ENCODE results near the gene RAP1GDS1.
"Not testable (repeated sequence)": the region's sequence is repeated elsewhere in the genome, so short reads cannot be mapped to it uniquely, and the experiment has no call there.

RAP1GDS1 gene

DNA sequence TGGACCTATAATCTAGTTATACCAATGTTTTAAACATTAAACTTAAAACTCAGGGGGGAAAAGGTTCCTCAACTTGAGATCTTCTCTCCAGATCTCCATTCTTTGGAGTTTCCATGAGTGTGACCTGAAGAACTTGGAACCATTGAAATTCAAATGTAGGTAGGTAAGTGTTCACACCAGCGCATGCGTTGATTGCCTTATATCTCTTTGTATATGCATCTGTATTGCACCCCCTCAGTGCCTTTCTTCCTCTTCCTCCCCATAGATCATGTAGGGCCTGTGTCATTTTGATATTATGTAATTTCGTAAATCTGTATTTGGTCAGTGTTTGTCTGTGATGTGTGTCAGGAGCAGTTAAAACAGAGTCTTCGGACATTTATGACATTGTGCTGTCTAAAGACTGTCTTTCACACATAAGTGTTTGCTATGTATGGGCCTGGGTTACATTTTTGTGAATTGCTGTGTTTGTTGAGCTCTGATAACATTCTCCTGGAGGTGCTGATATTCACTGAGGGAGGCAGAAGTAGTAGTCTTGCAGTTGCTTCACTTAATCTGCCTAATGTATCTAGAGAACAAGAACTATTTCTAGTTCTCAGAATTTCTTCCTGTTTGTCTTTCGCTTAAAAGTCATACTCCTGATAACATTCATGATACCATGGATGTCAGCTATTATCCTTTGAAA lies 126.3 kb downstream of the RAP1GDS1 start:
- H3K4me3 ChIP-seq (ENCODE audit: low read length) = no peak overlapping the region
- no peak for DNase-seq (ENCODE audit: low read depth)

GRCh38 chr4:98394134-98394533 lies 132.9 kb downstream of the RAP1GDS1 start:
- H3K4me3 ChIP-seq (ENCODE audit: low read length) = no peak overlapping the region
- no peaks in the 10 kb centered on the region for H3K4me1 ChIP-seq (ENCODE audit: control insufficient read depth, insufficient read depth, low read length)
- H3K27me3 ChIP-seq (replicated peaks; ENCODE audit: control insufficient read depth, insufficient read depth, low read length) = no peaks in the 10 kb centered on the region
- DNase-seq (ENCODE audit: low read depth) = no peak
- H3K9ac ChIP-seq (ENCODE audit: low read length) = no peak overlapping the region
- peaks cover 48% of the 10 kb centered on the region for H3K36me3 ChIP-seq (ENCODE audit: control insufficient read depth, insufficient read depth, low read length, severe bottlenecking)
- H3K9me3 ChIP-seq (ENCODE audit: control insufficient read depth, low read length) = no peaks in the 10 kb centered on the region

More for the DNA sequence above, 126.3 kb downstream of the RAP1GDS1 start:
- Histone ChIP-seq H3K9me3 (ENCODE audit: control insufficient read depth, low read length) (no peaks in the 10 kb centered on the region), H3K27me3 (replicated peaks; ENCODE audit: control insufficient read depth, insufficient read depth, low read length) (no peaks in the 10 kb centered on the region), H3K9ac (ENCODE audit: low read length) (no peak overlapping the region), H3K4me1 (ENCODE audit: control insufficient read depth, insufficient read depth, low read length) (no peaks in the 10 kb centered on the region), H3K36me3 (ENCODE audit: control insufficient read depth, insufficient read depth, low read length, severe bottlenecking) (peaks cover 19% of the 10 kb centered on the region)

DNA sequence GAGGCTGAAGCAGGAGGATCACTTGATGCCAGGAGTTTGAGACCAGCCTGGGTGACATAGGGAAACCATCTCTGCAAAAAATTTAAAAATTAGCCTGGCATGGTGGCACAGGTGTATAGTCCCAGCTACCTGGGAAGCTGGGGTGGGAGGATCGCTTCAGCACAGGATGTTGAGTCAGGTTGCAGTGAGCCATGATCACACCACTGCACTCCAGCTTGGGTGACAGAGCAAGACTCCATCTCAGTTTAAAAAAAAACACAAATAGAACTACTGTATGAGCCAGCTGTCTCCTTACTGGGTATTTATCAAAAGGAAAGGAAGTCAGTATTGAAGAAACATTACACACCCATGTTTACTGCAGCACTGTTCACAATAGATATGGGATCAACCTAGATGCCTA lies 138.7 kb downstream of the RAP1GDS1 start:
- no peak for DNase-seq (ENCODE audit: low read depth)
- peaks cover 27% of the 10 kb centered on the region for H3K36me3 ChIP-seq (ENCODE audit: control insufficient read depth, insufficient read depth, low read length, severe bottlenecking)
- no peaks in the 10 kb centered on the region for H3K9me3 ChIP-seq (ENCODE audit: control insufficient read depth, low read length)
- no peak overlapping the region for H3K9ac ChIP-seq (ENCODE audit: low read length)
- no peaks in the 10 kb centered on the region for H3K27me3 ChIP-seq (replicated peaks; ENCODE audit: control insufficient read depth, insufficient read depth, low read length)
- H3K4me1 ChIP-seq (ENCODE audit: control insufficient read depth, insufficient read depth, low read length) = no peaks in the 10 kb centered on the region
- H3K4me3 ChIP-seq (ENCODE audit: low read length) = no peak overlapping the region

GRCh38 chr4:98406819-98407218 lies 145.6 kb downstream of the RAP1GDS1 start:
- peaks cover 18% of the 10 kb centered on the region for H3K36me3 ChIP-seq (ENCODE audit: control insufficient read depth, insufficient read depth, low read length, severe bottlenecking)
- no peak for DNase-seq (ENCODE audit: low read depth)
- no peaks in the 10 kb centered on the region for H3K4me1 ChIP-seq (ENCODE audit: control insufficient read depth, insufficient read depth, low read length)
- no peak overlapping the region for H3K4me3 ChIP-seq (ENCODE audit: low read length)
- H3K9me3 ChIP-seq (ENCODE audit: control insufficient read depth, low read length) = no peaks in the 10 kb centered on the region
- H3K27me3 ChIP-seq (replicated peaks; ENCODE audit: control insufficient read depth, insufficient read depth, low read length) = no peaks in the 10 kb centered on the region
- no peak overlapping the region for H3K9ac ChIP-seq (ENCODE audit: low read length)

DNA sequence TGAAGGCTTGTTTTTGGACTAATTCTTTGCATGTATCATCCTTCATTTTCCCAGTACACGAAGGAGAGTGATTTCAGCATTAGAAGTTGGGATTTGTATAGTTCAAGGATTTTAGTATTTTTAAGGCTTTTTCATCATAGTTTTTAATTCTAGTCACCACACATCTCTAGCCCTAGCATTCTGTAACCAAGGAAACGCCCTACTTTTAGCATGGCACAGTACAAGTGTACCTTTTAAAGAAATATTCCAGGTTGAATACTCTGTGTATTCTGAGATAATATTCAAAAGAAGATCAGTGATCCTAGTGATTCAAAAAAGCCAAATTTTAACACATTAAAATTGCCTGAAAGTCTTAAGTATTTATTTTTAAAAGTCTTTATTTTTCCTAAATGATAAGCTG lies 150.5 kb downstream of the RAP1GDS1 start:
- Histone ChIP-seq H3K4me1 (ENCODE audit: control insufficient read depth, insufficient read depth, low read length) (no peaks in the 10 kb centered on the region), H3K9me3 (ENCODE audit: control insufficient read depth, low read length) (peaks cover 6% of the 10 kb centered on the region), H3K27me3 (replicated peaks; ENCODE audit: control insufficient read depth, insufficient read depth, low read length) (no peaks in the 10 kb centered on the region), H3K4me3 (ENCODE audit: low read length) (no peak overlapping the region), H3K36me3 (ENCODE audit: control insufficient read depth, insufficient read depth, low read length, severe bottlenecking) (peaks cover 21% of the 10 kb centered on the region), H3K9ac (ENCODE audit: low read length) (no peak overlapping the region)
- no peak for DNase-seq (ENCODE audit: low read depth)

- Histone ChIP-seq H3K36me3 (ENCODE audit: control insufficient read depth, insufficient read depth, low read length, severe bottlenecking) (peaks cover 47% of the 10 kb centered on the region), H3K9ac (ENCODE audit: low read length) (no peak overlapping the region), H3K9me3 (ENCODE audit: control insufficient read depth, low read length) (peaks cover 6% of the 10 kb centered on the region), H3K4me1 (ENCODE audit: control insufficient read depth, insufficient read depth, low read length) (no peaks in the 10 kb centered on the region), H3K27me3 (replicated peaks; ENCODE audit: control insufficient read depth, insufficient read depth, low read length) (no peaks in the 10 kb centered on the region), H3K4me3 (ENCODE audit: low read length) (no peak overlapping the region)
- no peak for DNase-seq (ENCODE audit: low read depth)
Measured at GRCh38 chr4:98416844-98417243, 155.7 kb downstream of the RAP1GDS1 start.

- H3K9me3 ChIP-seq (ENCODE audit: control insufficient read depth, low read length); DNase-seq (ENCODE audit: low read depth); H3K9ac ChIP-seq (ENCODE audit: low read length); H3K4me3 ChIP-seq (ENCODE audit: low read length); H3K4me1 ChIP-seq (ENCODE audit: control insufficient read depth, insufficient read depth, low read length); H3K27me3 ChIP-seq (replicated peaks; ENCODE audit: control insufficient read depth, insufficient read depth, low read length): not testable (repeated sequence)
- peaks cover 64% of the 10 kb centered on the region for H3K36me3 ChIP-seq (ENCODE audit: control insufficient read depth, insufficient read depth, low read length, severe bottlenecking)
Measured at GRCh38 chr4:98420151-98420550, 159.0 kb downstream of the RAP1GDS1 start.

GRCh38 chr4:98421111-98421510 lies 159.9 kb downstream of the RAP1GDS1 start:
- peak; percentile 14 for DNase-seq (ENCODE audit: low read depth)
- no peak overlapping the region for H3K4me3 ChIP-seq (ENCODE audit: low read length)
- no peaks in the 10 kb centered on the region for H3K9me3 ChIP-seq (ENCODE audit: control insufficient read depth, low read length)
- H3K36me3 ChIP-seq (ENCODE audit: control insufficient read depth, insufficient read depth, low read length, severe bottlenecking) = peaks cover 67% of the 10 kb centered on the region
- no peaks in the 10 kb centered on the region for H3K27me3 ChIP-seq (replicated peaks; ENCODE audit: control insufficient read depth, insufficient read depth, low read length)
- H3K9ac ChIP-seq (ENCODE audit: low read length) = no peak overlapping the region
- H3K4me1 ChIP-seq (ENCODE audit: control insufficient read depth, insufficient read depth, low read length) = no peaks in the 10 kb centered on the region

DNA sequence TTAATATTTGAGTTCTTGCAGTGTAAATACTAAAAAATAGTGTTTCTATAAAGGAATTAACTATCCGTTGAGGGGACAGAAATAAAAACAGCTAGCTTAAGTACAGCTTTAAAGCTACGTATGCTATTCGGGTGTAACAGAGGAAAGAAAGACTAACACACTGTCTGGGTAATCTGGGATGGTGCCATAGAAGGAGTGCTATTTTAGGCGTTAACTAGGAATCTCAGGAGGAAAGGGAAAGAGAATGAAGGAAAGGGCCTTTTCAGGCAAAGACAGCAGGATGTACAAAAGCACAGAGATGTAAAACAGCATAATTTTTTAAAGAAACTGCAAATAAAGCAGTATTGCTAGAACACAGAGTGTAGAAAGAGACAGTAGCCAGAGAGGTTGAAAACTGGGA lies 161.8 kb downstream of the RAP1GDS1 start:
- no peaks in the 10 kb centered on the region for H3K27me3 ChIP-seq (replicated peaks; ENCODE audit: control insufficient read depth, insufficient read depth, low read length)
- H3K36me3 ChIP-seq (ENCODE audit: control insufficient read depth, insufficient read depth, low read length, severe bottlenecking) = peaks cover 58% of the 10 kb centered on the region
- DNase-seq (ENCODE audit: low read depth) = no peak
- H3K9ac ChIP-seq (ENCODE audit: low read length) = no peak overlapping the region
- no peaks in the 10 kb centered on the region for H3K4me1 ChIP-seq (ENCODE audit: control insufficient read depth, insufficient read depth, low read length)
- no peaks in the 10 kb centered on the region for H3K9me3 ChIP-seq (ENCODE audit: control insufficient read depth, low read length)
- no peak overlapping the region for H3K4me3 ChIP-seq (ENCODE audit: low read length)

DNA sequence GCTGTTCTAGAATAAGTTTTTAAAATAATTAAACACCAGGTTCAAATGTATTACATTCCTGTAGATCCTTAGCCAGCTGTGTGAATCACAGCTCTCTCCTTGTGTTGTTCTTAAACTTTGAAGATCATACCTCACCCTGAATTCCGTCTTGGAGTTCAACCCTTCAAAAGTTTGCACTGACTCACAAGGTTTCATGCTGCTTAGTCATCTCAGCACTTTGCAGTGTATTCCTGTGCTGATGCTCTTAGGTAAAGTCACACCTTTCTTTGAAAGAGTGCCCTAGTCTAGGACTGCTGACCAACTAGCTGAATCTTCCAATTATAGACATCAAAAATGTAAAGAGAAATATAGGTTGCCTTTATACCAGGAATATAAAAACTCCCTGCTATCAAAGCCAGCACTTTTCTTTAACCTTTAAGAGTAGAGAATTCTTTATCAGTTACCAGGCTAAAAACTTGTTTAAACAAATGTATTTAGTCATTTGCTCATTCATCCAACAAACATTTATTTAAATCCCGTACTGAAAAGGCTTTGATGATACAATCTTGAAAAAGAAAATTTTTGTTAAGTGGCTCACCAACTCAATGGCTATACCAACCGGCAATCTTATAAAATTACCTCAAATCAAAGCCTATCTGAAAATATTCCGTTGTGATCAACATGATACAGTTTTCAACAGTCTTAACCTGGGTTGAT lies 169.7 kb downstream of the RAP1GDS1 start:
- Histone ChIP-seq H3K27me3 (replicated peaks; ENCODE audit: control insufficient read depth, insufficient read depth, low read length) (no peaks in the 10 kb centered on the region), H3K36me3 (ENCODE audit: control insufficient read depth, insufficient read depth, low read length, severe bottlenecking) (peaks cover 18% of the 10 kb centered on the region), H3K4me3 (ENCODE audit: low read length) (no peak overlapping the region), H3K4me1 (ENCODE audit: control insufficient read depth, insufficient read depth, low read length) (peaks cover 3% of the 10 kb centered on the region), H3K9me3 (ENCODE audit: control insufficient read depth, low read length) (no peaks in the 10 kb centered on the region), H3K9ac (ENCODE audit: low read length) (no peak overlapping the region)
- DNase-seq (ENCODE audit: low read depth) = peak; percentile 66

DNA sequence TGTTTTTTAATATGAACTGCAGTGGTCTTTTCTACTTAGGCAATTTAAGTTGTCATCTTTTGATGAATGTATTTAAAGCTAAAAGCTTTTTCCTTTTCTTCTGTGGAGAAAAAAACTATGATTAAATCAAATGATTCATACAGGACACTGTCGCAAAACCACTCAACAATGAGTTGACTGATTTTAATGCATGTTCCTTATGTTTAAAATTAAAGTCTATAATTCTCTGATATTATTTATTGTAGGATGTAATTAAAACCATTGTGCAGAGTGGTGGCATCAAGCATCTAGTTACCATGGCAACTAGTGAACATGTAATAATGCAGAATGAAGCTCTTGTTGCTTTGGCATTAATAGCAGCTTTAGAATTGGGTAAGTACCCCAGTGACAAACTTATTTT lies 172.5 kb downstream of the RAP1GDS1 start:
- H3K36me3 ChIP-seq (ENCODE audit: control insufficient read depth, insufficient read depth, low read length, severe bottlenecking) = peaks cover 35% of the 10 kb centered on the region
- H3K9me3 ChIP-seq (ENCODE audit: control insufficient read depth, low read length) = no peaks in the 10 kb centered on the region
- no peaks in the 10 kb centered on the region for H3K27me3 ChIP-seq (replicated peaks; ENCODE audit: control insufficient read depth, insufficient read depth, low read length)
- DNase-seq (ENCODE audit: low read depth) = no peak
- peaks cover 3% of the 10 kb centered on the region for H3K4me1 ChIP-seq (ENCODE audit: control insufficient read depth, insufficient read depth, low read length)
- H3K9ac ChIP-seq (ENCODE audit: low read length) = no peak overlapping the region
- no peak overlapping the region for H3K4me3 ChIP-seq (ENCODE audit: low read length)

All from adipocyte (in vitro differentiated cells).